GM12878 (cell line): ENCODE results near the gene SYNGR3. TPM values are rescaled to one million over a fixed set of nuclear protein-coding genes. Genes with fewer than 3 reads are reported as not detected.

Experiments
- ATF7 ChIP-seq: fragments of 450-650 bp; IDR thresholded peaks from 2 replicates; pipeline ENCODE4 v1.6.1; 2016; ENCODE audit warnings: low read depth, mild to moderate bottlenecking
- BCL3 ChIP-seq: IDR thresholded peaks from 2 replicates; pipeline ENCODE4 v1.6.1; 2011; ENCODE audit warnings: borderline replicate concordance, low read depth, mild to moderate bottlenecking, moderate library complexity, low read length; ENCODE audit not compliant: insufficient read depth, poor library complexity, severe bottlenecking
- CHD1 ChIP-seq: IDR thresholded peaks from 2 replicates; pipeline ENCODE4 v1.6.1; 2012; ENCODE audit warnings: low read depth, low read length, improper control_type of control experiment
- CHD2 ChIP-seq: IDR thresholded peaks from 2 replicates; pipeline ENCODE4 v1.6.1; 2011; ENCODE audit warnings: low read depth, low read length, improper control_type of control experiment, borderline replicate concordance
- E4F1 ChIP-seq: fragments of 450-650 bp; IDR thresholded peaks from 2 replicates; pipeline ENCODE4 v1.6.1; 2018; ENCODE audit warnings: borderline replicate concordance, mild to moderate bottlenecking; ENCODE audit not compliant: partially characterized antibody
- EP300 ChIP-seq, 2 experiments: fragments of 150-350 bp in 1 of 2; IDR thresholded peaks; 2 replicates each; pipeline ENCODE4 v1.6.1; 2011 to 2012; ENCODE audit warnings: low read depth in 2 of 2, low read length in 2 of 2, borderline replicate concordance in 1 of 2, improper control_type of control experiment in 1 of 2, inconsistent platforms in 1 of 2; ENCODE audit not compliant: control insufficient read depth in 1 of 2
- FOXM1 ChIP-seq: IDR thresholded peaks from 2 replicates; pipeline ENCODE4 v1.6.1; 2012; ENCODE audit warnings: low read depth, mild to moderate bottlenecking, inconsistent platforms, low read length, moderate library complexity
- GATAD2B ChIP-seq: fragments of 450-650 bp; conservative IDR thresholded peaks from 2 replicates; pipeline ENCODE4 v1.6.1; 2017; ENCODE audit warnings: low read depth, mild to moderate bottlenecking, moderate library complexity
- HCFC1 ChIP-seq: fragments of 150-350 bp; IDR thresholded peaks from 2 replicates; pipeline ENCODE4 v1.6.1; 2014; ENCODE audit warnings: low read length
- HDAC6 ChIP-seq: fragments of 200-600 bp; sonication (generic); IDR thresholded peaks from one replicate; pipeline ENCODE4 v1.8.0; 2017; ENCODE audit warnings: antibody characterized with exemption; ENCODE audit not compliant: unreplicated experiment
- IKZF2 ChIP-seq, 2 experiments: fragments of 450-650 bp; IDR thresholded peaks; 2 replicates each; pipeline ENCODE4 v1.6.1; 2017; ENCODE audit warnings: mild to moderate bottlenecking in 2 of 2, moderate library complexity in 2 of 2
- IRF4 ChIP-seq: IDR thresholded peaks from 2 replicates; pipeline ENCODE4 v1.6.1; 2011; ENCODE audit warnings: low read depth, low read length
- SP1 ChIP-seq: IDR thresholded peaks from one replicate; pipeline ENCODE4 v1.6.1; 2011; ENCODE audit warnings: low read depth, low read length
- SREBF1 ChIP-seq: IDR thresholded peaks from 2 replicates; pipeline ENCODE4 v1.6.1; 2012; ENCODE audit warnings: mild to moderate bottlenecking, low read length
- TCF12 ChIP-seq: IDR thresholded peaks from 2 replicates; pipeline ENCODE4 v1.6.1; 2011; ENCODE audit warnings: low read depth, mild to moderate bottlenecking, low read length
- YBX1 ChIP-seq: fragments of 450-650 bp; IDR thresholded peaks from 2 replicates; pipeline ENCODE4 v1.6.1; 2016; ENCODE audit warnings: antibody characterized with exemption
- polyA plus RNA-seq, 11 experiments: library from polyadenylated mRNA; depleted of rRNA in 4 of 11; unstranded in 6 of 11; stranded (reverse) in 5 of 11; fragments of >200 nt; fragmentation: Nextera tagmentation in 4 of 11; fragmentation: Illumina TruSeq in 1 of 11; extraction: Ambion mirVana in 4 of 11; extraction: Trizol in 1 of 11; gene quantifications; 1 replicate in 1 of 11; 2 replicates in 10 of 11; pipeline versions ENCODE4 v1.2.1 to v1.2.3, GENCODE V29; 2011 to 2016; ENCODE audit warnings: inconsistent platforms in 2 of 11, missing spikeins in 2 of 11, low read depth in 1 of 11
- total RNA-seq, 4 experiments: library from RNA; depleted of rRNA in 3 of 4; stranded (reverse); fragments of >200 nt in 3 of 4; fragmentation: Illumina TruSeq in 1 of 4; extraction: Trizol in 1 of 4; gene quantifications; 2 replicates each; pipeline versions ENCODE4 v1.2.1 to v1.2.3, GENCODE V29; 2013 to 2021
- TF ChIP-seq, protein P1 (sequence below): IDR thresholded peaks from 2 replicates; pipeline ENCODE4 v1.6.1; 2012; ENCODE audit warnings: improper control_type of control experiment, low read depth, low read length; ENCODE audit not compliant: insufficient replicate concordance

SYNGR3 gene
- total and polyA plus RNA-seq, 10 of the 15 experiments (the other 5 are each of a cell fraction or from before 2014, with no cell fraction given), result 1.2 to 18.1 (median 6.6) TPM

GRCh38 chr16:1964506-1965395, 25.0 kb upstream of the SYNGR3 start, which contains the start of gene RPS2 (continued):
- peak; percentile 80 for TF ChIP-seq BCL3
- peak; percentile 73 for TF ChIP-seq HCFC1
- peak; percentile 99 for TF ChIP-seq CHD2
- peak; percentile 96 for TF ChIP-seq HDAC6
- TF ChIP-seq GATAD2B, result peak; percentile 74
- TF ChIP-seq EP300 (IDR thresholded peaks at IDR 0.05; ENCODE audit: borderline replicate concordance in 1 of 2, control insufficient read depth in 1 of 2, low read depth in 2 of 2, low read length in 2 of 2), result no peak
- TF ChIP-seq SP1, result peak; percentile 93
- no peak for TF ChIP-seq YBX1
- peak; percentile 55; the same call in 1 of the 2 replicates for TF ChIP-seq ATF7
- TF ChIP-seq FOXM1, result peak; percentile 63
- no peak for TF ChIP-seq CHD1
- peak; percentile 66 for TF ChIP-seq TCF12
- peak; percentile 51 to 77 for TF ChIP-seq IKZF2 (IDR thresholded peaks at IDR 0.05)
- peak; percentile 63 for TF ChIP-seq IRF4
- TF ChIP-seq SREBF1, result no peak
- TF ChIP-seq, protein P1, sequence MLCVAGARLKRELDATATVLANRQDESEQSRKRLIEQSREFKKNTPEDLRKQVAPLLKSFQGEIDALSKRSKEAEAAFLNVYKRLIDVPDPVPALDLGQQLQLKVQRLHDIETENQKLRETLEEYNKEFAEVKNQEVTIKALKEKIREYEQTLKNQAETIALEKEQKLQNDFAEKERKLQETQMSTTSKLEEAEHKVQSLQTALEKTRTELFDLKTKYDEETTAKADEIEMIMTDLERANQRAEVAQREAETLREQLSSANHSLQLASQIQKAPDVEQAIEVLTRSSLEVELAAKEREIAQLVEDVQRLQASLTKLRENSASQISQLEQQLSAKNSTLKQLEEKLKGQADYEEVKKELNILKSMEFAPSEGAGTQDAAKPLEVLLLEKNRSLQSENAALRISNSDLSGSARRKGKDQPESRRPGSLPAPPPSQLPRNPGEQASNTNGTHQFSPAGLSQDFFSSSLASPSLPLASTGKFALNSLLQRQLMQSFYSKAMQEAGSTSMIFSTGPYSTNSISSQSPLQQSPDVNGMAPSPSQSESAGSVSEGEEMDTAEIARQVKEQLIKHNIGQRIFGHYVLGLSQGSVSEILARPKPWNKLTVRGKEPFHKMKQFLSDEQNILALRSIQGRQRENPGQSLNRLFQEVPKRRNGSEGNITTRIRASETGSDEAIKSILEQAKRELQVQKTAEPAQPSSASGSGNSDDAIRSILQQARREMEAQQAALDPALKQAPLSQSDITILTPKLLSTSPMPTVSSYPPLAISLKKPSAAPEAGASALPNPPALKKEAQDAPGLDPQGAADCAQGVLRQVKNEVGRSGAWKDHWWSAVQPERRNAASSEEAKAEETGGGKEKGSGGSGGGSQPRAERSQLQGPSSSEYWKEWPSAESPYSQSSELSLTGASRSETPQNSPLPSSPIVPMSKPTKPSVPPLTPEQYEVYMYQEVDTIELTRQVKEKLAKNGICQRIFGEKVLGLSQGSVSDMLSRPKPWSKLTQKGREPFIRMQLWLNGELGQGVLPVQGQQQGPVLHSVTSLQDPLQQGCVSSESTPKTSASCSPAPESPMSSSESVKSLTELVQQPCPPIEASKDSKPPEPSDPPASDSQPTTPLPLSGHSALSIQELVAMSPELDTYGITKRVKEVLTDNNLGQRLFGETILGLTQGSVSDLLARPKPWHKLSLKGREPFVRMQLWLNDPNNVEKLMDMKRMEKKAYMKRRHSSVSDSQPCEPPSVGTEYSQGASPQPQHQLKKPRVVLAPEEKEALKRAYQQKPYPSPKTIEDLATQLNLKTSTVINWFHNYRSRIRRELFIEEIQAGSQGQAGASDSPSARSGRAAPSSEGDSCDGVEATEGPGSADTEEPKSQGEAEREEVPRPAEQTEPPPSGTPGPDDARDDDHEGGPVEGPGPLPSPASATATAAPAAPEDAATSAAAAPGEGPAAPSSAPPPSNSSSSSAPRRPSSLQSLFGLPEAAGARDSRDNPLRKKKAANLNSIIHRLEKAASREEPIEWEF, result no peak
- no peak for TF ChIP-seq E4F1
